ENCODE results near the gene TESMIN.

Gene TESMIN

GRCh38 chr11:68664906-68665305, 86.4 kb downstream of the TESMIN start:
- no peak overlapping the region for H3K4me2 ChIP-seq (ENCODE audit: low read depth, low read length)

GRCh38 chr11:68664141-68664540, 87.2 kb downstream of the TESMIN start:
- H3K9me3 ChIP-seq (replicated peaks; ENCODE audit: insufficient read depth, low read length) = no peaks in the 10 kb centered on the region
- H3F3A ChIP-seq (ENCODE audit: insufficient read depth, low read length) = no peaks in the 10 kb centered on the region
- DNase-seq = no peak
- no peaks in the 10 kb centered on the region for H4K20me1 ChIP-seq (ENCODE audit: insufficient read depth, low read length)
- no peak overlapping the region for H3K4me3 ChIP-seq (ENCODE audit: low read length)
- H3K79me2 ChIP-seq (ENCODE audit: low read length) = no peaks in the 10 kb centered on the region
- H3K4me1 ChIP-seq (ENCODE audit: low read length) = no peaks in the 10 kb centered on the region
- H3K27ac ChIP-seq (ENCODE audit: low read length) = no peak overlapping the region
- H3K4me2 ChIP-seq (ENCODE audit: low read depth, low read length) = no peak overlapping the region
- TF ChIP-seq EZH2phosphoT487 (IDR thresholded peaks at IDR 0.05; ENCODE audit: low read length) (no peak), CTCF (IDR thresholded peaks at IDR 0.05; ENCODE audit: low read length) (no peak), EZH2 (optimal IDR thresholded peaks at IDR 0.05; ENCODE audit: low read depth, low read length) (no peak)
- no peak overlapping the region for H2AFZ ChIP-seq (ENCODE audit: low read length)
- no peaks in the 10 kb centered on the region for H3K36me3 ChIP-seq (replicated peaks; ENCODE audit: insufficient read depth, low read length)
- no peaks in the 10 kb centered on the region for H3K9me2 ChIP-seq (replicated peaks; ENCODE audit: insufficient read depth, low read length)
- no peak overlapping the region for H3K9ac ChIP-seq (ENCODE audit: low read length)
- peaks cover 72% of the 10 kb centered on the region for H3K27me3 ChIP-seq (replicated peaks; ENCODE audit: insufficient read depth, low read length)

More at GRCh38 chr11:68664906-68665305, 86.4 kb downstream of the TESMIN start:
- no peak overlapping the region for H3K9ac ChIP-seq (ENCODE audit: low read length)
- H3K9me2 ChIP-seq (replicated peaks; ENCODE audit: insufficient read depth, low read length) = no peaks in the 10 kb centered on the region
- no peaks in the 10 kb centered on the region for H3K36me3 ChIP-seq (replicated peaks; ENCODE audit: insufficient read depth, low read length)
- H3K27me3 ChIP-seq (replicated peaks; ENCODE audit: insufficient read depth, low read length) = peaks cover 64% of the 10 kb centered on the region
- DNase-seq = no peak
- H4K20me1 ChIP-seq (ENCODE audit: insufficient read depth, low read length) = no peaks in the 10 kb centered on the region
- H3K4me1 ChIP-seq (ENCODE audit: low read length) = peaks cover 5% of the 10 kb centered on the region
- H3K9me3 ChIP-seq (replicated peaks; ENCODE audit: insufficient read depth, low read length) = no peaks in the 10 kb centered on the region
- no peaks in the 10 kb centered on the region for H3F3A ChIP-seq (ENCODE audit: insufficient read depth, low read length)
- TF ChIP-seq CTCF (IDR thresholded peaks at IDR 0.05; ENCODE audit: low read length) = no peak
- no peak for TF ChIP-seq EZH2phosphoT487 (IDR thresholded peaks at IDR 0.05; ENCODE audit: low read length)
- TF ChIP-seq EZH2 (optimal IDR thresholded peaks at IDR 0.05; ENCODE audit: low read depth, low read length) = no peak
- no peak overlapping the region for H3K27ac ChIP-seq (ENCODE audit: low read length)
- no peaks in the 10 kb centered on the region for H3K79me2 ChIP-seq (ENCODE audit: low read length)
- H2AFZ ChIP-seq (ENCODE audit: low read length) = no peak overlapping the region
- H3K4me3 ChIP-seq (ENCODE audit: low read length) = no peak overlapping the region

- Histone ChIP-seq H3F3A (ENCODE audit: insufficient read depth, low read length) (no peaks in the 10 kb centered on the region), H3K9me3 (replicated peaks; ENCODE audit: insufficient read depth, low read length) (no peaks in the 10 kb centered on the region), H3K4me1 (ENCODE audit: low read length) (no peaks in the 10 kb centered on the region), H3K79me2 (ENCODE audit: low read length) (no peaks in the 10 kb centered on the region), H3K27me3 (replicated peaks; ENCODE audit: insufficient read depth, low read length) (peaks cover 78% of the 10 kb centered on the region), H3K9me2 (replicated peaks; ENCODE audit: insufficient read depth, low read length) (no peaks in the 10 kb centered on the region), H3K4me2 (ENCODE audit: low read depth, low read length) (no peak overlapping the region), H4K20me1 (ENCODE audit: insufficient read depth, low read length) (no peaks in the 10 kb centered on the region), H2AFZ (ENCODE audit: low read length) (no peak overlapping the region), H3K9ac (ENCODE audit: low read length) (no peak overlapping the region), H3K4me3 (ENCODE audit: low read length) (no peak overlapping the region), H3K27ac (ENCODE audit: low read length) (no peak overlapping the region), H3K36me3 (replicated peaks; ENCODE audit: insufficient read depth, low read length) (no peaks in the 10 kb centered on the region)
- DNase-seq = no peak
- no peak for TF ChIP-seq CTCF (IDR thresholded peaks at IDR 0.05; ENCODE audit: low read length)
- no peak for TF ChIP-seq EZH2phosphoT487 (IDR thresholded peaks at IDR 0.05; ENCODE audit: low read length)
- no peak for TF ChIP-seq EZH2 (optimal IDR thresholded peaks at IDR 0.05; ENCODE audit: low read depth, low read length)
These were observed 87.8 kb downstream of the TESMIN start for GRCh38 chr11:68663482-68664010.
